Esophagus muscularis mucosa (tissue), 4 donors: Measurements from ENCODE around the gene CPEB4. TPM values are rescaled to one million over a fixed set of nuclear protein-coding genes. Genes with fewer than 3 reads are reported as not detected.

ENCODE experiments used
- DNase-seq: peaks from one replicate; pipeline ENCODE4 v3.0.0-alpha.2; 2017; ENCODE audit errors: extremely low spot score
- H3K27ac ChIP-seq, 4 donors: fragments of 200-600 bp; sonication (generic); replicated peaks in 1 of 4; 1 replicate in 3 of 4; 2 replicates in 1 of 4; pipeline ENCODE4 v1.5.1; 2016 to 2019; ENCODE audit warnings: mild to moderate bottlenecking in 1 of 4
- H3K27me3 ChIP-seq, 4 donors: fragments of 200-600 bp; sonication (generic); one replicate each; pipeline versions ENCODE4 v1.5.1 to v1.6.0; 2016 to 2019
- H3K36me3 ChIP-seq, 4 donors: fragments of 200-600 bp; sonication (generic); one replicate each; pipeline ENCODE4 v1.5.1; 2016 to 2019
- H3K4me1 ChIP-seq, 4 donors: fragments of 200-600 bp; sonication (generic); one replicate each; pipeline ENCODE4 v1.5.1; 2016 to 2019
- H3K4me3 ChIP-seq, 4 donors: fragments of 200-600 bp; sonication (generic); 1 replicate in 2 of 4; 2 replicates in 2 of 4; pipeline ENCODE4 v1.5.1; 2016 to 2019; ENCODE audit warnings: mild to moderate bottlenecking in 4 of 4, moderate library complexity in 1 of 4
- H3K9me3 ChIP-seq, 4 donors: fragments of 200-600 bp; sonication (generic); 1 replicate in 3 of 4; 2 replicates in 1 of 4; pipeline ENCODE4 v1.5.1; 2016 to 2019
- EP300 ChIP-seq: sonication (generic); formaldehyde crosslinking; IDR thresholded peaks from one replicate; pipeline ENCODE4 v1.6.1; 2017; ENCODE audit warnings: antibody characterized with exemption
- POLR2A ChIP-seq: fragments of 450-650 bp; IDR thresholded peaks from one replicate; pipeline ENCODE4 v1.6.1; 2017; ENCODE audit warnings: antibody characterized with exemption, moderate library complexity, mild to moderate bottlenecking, low read depth
- POLR2AphosphoS5 ChIP-seq, 2 donors: sonication (generic); formaldehyde crosslinking; IDR thresholded peaks; one replicate each; pipeline ENCODE4 v1.6.1; 2017; ENCODE audit warnings: antibody characterized with exemption in 2 of 2
- WGBS: methylation state at CpG from one replicate; pipeline ENCODE4 v1.1.5; 2018; 5-methylcytosine and 5-hydroxymethylcytosine counted together
- intact Hi-C: fragments of 100-400 bp; cut with DNase I; formaldehyde crosslinking; loops from one replicate; pipeline ENCODE4 v1.15.1; 2023
- total RNA-seq, 4 donors: library from RNA; depleted of rRNA; stranded (reverse); fragments of >200 nt; gene quantifications; one replicate each; pipeline versions ENCODE4 v1.1.0 to v1.2.1, GENCODE V29; 2016
- TF ChIP-seq, protein P1 (sequence below), 3 experiments: fragments of 200-600 bp in 2 of 3; fragments of 450-650 bp in 1 of 3; sonication (generic) in 2 of 3; IDR thresholded peaks; one replicate each; pipeline ENCODE4 v1.5.1; 2017 to 2019; ENCODE audit warnings: antibody characterized with exemption in 3 of 3, mild to moderate bottlenecking in 2 of 3, moderate library complexity in 1 of 3

The CPEB4 gene
- total RNA-seq, 4 donors from 2014 or later = 44.9 to 96.4 (median 54.4) TPM

DNA sequence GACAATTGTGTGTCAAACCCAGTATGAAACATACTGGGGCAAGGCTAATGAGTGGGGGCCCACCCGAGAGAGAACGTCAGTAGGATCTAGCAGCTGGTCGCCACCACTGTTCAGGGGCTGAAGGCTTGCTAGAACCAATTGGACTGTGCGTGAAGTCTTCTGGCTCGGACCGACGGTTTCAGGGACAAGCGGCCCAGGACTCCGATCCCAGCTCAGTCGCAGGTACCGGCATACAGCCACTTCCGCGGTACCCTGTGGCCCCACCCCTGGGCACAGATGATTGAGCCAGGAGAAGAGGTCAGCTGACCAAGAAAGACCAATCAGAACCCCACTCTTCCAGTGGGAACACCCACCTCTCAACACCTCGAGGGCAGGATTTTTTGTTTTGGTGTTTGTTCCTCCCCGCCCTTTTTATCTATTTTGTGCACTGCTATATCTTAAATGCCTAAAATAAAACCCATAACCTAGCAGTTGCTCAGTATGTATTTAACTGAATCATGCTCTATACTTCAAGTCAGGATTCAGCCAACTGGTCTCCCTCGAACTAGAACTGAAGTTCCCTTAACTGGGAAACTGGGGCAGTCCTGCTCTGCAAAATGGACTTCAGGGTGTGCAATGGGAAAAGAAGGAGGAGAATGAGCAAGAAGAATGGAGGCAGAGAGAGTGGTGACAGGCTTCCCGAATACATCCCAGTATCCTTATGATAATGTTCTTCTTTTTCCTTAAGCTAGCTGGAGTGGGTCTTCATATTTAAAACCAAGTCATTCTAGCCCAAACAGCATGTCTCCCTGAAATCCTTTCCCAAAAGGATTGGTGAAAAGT lies 21.1 kb upstream of the CPEB4 start:
- H3K27ac ChIP-seq = peak overlapping the region in 3 of 4 donors; percentile 23 to 48 (median 41)
- TF ChIP-seq EP300 (no peak), POLR2A (no peak)

DNA sequence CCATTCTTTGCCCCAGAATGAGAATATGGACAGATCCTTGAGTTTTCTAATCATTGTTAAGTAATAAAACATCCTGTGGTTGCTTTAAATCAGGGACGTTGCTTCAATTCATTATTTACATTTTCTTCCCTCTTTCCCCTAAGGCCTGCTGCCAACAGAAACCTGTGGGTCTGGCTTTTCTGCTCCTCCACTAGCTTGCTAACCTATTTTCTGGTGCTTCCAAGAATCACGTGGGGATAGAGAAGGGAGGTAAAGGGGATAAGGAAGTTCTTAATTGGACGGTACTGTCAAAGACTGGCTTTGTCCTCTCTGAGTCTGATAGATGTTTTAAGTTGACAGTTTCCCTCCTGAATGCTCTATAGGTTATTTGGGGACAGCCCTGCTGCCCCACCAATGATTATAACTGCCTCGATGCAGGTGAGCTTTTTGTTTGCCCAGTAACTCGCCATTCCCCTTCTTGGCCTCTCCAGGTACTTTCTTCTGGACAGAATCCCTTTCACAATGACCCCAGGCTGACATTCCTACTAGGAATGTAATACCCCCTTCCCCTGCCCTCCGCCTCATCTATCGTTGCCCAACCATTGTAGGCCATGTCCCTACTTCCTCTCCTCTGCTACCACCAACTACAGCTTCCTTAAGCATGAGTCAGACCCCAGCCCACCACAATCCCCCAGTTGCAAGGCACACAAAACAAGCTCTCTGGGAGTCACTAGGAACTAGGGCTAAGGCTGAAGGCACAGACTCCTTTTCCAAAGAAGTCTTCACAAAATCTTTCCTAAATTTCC lies 19.9 kb upstream of the CPEB4 start:
- Histone ChIP-seq H3K36me3 (no peaks in the 10 kb centered on the region), H3K27ac (no peak overlapping the region), H3K4me1 (no peaks in the 10 kb centered on the region), H3K4me3 (no peak overlapping the region), H3K27me3 (no peaks in the 10 kb centered on the region), H3K9me3 (no peaks in the 10 kb centered on the region)
- WGBS = 53% methylated on average over 7 of the region's 7 CpGs
- TF ChIP-seq POLR2AphosphoS5 (IDR thresholded peaks at IDR 0.05) (no peak), EP300 (no peak), POLR2A (no peak)
- TF ChIP-seq, protein P1, sequence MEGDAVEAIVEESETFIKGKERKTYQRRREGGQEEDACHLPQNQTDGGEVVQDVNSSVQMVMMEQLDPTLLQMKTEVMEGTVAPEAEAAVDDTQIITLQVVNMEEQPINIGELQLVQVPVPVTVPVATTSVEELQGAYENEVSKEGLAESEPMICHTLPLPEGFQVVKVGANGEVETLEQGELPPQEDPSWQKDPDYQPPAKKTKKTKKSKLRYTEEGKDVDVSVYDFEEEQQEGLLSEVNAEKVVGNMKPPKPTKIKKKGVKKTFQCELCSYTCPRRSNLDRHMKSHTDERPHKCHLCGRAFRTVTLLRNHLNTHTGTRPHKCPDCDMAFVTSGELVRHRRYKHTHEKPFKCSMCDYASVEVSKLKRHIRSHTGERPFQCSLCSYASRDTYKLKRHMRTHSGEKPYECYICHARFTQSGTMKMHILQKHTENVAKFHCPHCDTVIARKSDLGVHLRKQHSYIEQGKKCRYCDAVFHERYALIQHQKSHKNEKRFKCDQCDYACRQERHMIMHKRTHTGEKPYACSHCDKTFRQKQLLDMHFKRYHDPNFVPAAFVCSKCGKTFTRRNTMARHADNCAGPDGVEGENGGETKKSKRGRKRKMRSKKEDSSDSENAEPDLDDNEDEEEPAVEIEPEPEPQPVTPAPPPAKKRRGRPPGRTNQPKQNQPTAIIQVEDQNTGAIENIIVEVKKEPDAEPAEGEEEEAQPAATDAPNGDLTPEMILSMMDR (IDR thresholded peaks at IDR 0.05) = no peak
- DNase-seq = no peak
- intact Hi-C loops = no loop called here

More for the DNA sequence above, 21.1 kb upstream of the CPEB4 start:
- no peak for DNase-seq
- no peaks in the 10 kb centered on the region for H3K36me3 ChIP-seq
- H3K4me1 ChIP-seq = no peaks in the 10 kb centered on the region
- H3K9me3 ChIP-seq = no peaks in the 10 kb centered on the region
- WGBS = 92% methylated on average over 11 of the region's 17 CpGs
- H3K27me3 ChIP-seq = no peaks in the 10 kb centered on the region
- no peak overlapping the region for H3K4me3 ChIP-seq
- intact Hi-C loops = no loop called here

DNA sequence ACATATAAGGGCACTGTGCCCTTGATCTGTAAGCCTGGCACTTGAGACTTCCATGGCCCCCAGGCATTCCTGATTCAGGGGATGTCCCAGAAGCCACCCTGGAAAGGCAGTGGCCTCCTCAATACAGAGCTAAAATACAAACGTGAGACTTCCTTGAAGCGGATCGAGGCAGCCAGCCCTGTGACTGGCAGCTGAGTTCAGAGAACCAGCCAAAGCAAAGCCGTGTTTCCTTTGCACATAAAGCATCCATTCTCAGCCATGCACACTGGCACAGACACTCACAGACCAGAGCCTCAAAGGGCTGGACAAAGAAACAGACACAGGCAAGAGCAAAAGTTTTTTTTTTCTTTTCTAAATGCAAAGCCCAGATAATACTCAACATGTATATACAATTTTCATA lies 18.8 kb upstream of the CPEB4 start:
- H3K9me3 ChIP-seq = no peaks in the 10 kb centered on the region
- intact Hi-C loops = no loop called here
- 52% methylated on average over 4 of the region's 4 CpGs for WGBS
- H3K36me3 ChIP-seq = no peaks in the 10 kb centered on the region
- TF ChIP-seq, protein P1 (IDR thresholded peaks at IDR 0.05) = no peak
- TF ChIP-seq EP300 (no peak), POLR2AphosphoS5 (IDR thresholded peaks at IDR 0.05) (no peak)
- H3K27me3 ChIP-seq = no peaks in the 10 kb centered on the region
- H3K4me3 ChIP-seq = no peak overlapping the region
- no peak overlapping the region for H3K27ac ChIP-seq
- no peaks in the 10 kb centered on the region for H3K4me1 ChIP-seq
- no peak for DNase-seq

DNA sequence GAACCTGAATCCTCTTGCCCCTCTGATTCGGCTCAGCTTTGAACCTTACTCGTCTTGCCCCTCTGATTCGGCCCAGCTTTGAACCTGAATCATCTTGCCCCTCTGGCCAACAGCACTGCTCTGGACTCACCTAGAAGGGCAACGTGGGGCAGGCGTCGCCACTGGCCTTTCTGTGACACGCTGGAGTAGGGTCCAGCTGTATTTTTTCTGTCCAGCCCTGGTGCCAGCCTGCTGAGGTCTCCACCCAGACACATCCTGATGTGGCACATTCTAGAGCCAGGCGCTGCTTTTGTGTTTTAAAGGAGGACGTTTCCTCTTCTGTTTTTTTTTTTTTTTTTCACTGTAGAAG lies 15.2 kb upstream of the CPEB4 start:
- TF ChIP-seq, protein P1 (IDR thresholded peaks at IDR 0.05) = no peak
- TF ChIP-seq POLR2A (no peak), EP300 (no peak), POLR2AphosphoS5 (IDR thresholded peaks at IDR 0.05) (no peak)
- Histone ChIP-seq H3K9me3 (no peaks in the 10 kb centered on the region), H3K27me3 (no peaks in the 10 kb centered on the region), H3K36me3 (no peaks in the 10 kb centered on the region), H3K27ac (peak overlapping the region in 2 of 4 donors; percentile 41 to 59), H3K4me1 (peaks cover 0 to 1% (median 0%) of the 10 kb centered on the region in 4 donors), H3K4me3 (no peak overlapping the region)
- 83% methylated on average over 9 of the region's 9 CpGs for WGBS
- intact Hi-C loops = no loop called here
- peak; percentile 62 for DNase-seq

DNA sequence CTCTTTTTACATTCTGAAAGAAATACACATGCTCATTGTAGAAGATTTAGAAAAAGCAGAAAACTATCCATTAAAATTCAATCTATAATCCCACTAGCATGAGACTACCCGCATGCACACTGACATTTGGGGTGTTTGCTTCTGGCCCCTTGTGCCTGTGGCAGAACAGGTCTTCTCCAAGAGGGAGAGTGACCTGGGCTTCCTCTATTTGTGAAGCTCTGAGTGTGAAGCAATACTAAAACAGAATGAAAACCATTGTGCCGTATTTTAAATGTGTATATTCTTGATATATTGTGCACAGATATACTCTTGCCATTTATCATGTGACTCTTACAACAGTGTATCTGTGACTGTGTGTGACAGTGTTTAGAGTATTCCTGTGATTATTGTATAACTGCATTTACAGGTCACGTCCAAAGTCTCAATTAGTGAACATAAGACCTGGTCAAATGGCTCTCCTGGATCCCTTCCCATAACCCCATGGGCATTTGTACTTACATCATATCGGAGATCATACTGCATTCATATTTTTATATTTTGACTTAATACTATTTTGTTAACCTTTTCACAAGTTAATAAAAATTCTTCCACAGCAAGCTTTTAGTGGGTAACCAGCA lies 14.7 kb upstream of the CPEB4 start:
- Histone ChIP-seq H3K4me3 (no peak overlapping the region), H3K4me1 (peaks cover 0 to 6% (median 2%) of the 10 kb centered on the region in 4 donors), H3K27ac (peak overlapping the region in 1 of 4 donors; percentile 59), H3K9me3 (no peaks in the 10 kb centered on the region), H3K36me3 (no peaks in the 10 kb centered on the region), H3K27me3 (no peaks in the 10 kb centered on the region)
- 82% methylated on average over 4 of the region's 4 CpGs for WGBS
- intact Hi-C loops = no loop called here
- TF ChIP-seq, protein P1 (IDR thresholded peaks at IDR 0.05) = no peak
- peak; percentile 66 for DNase-seq
